GM23248 (cell line): ENCODE measurements around the gene GSAP. TPM values are rescaled to one million over a fixed set of nuclear protein-coding genes. Genes with fewer than 3 reads are reported as not detected.

Source experiments
- DNase-seq: peaks from one replicate; pipeline ENCODE4 v3.0.0-alpha.2; 2015
- H2AFZ ChIP-seq: fragments of 200-600 bp; sonication (generic); 2 replicates; pipeline ENCODE4 v1.6.1; 2016; ENCODE audit warnings: antibody characterized with exemption
- H3F3A ChIP-seq: fragments of 200-600 bp; sonication (generic); 2 replicates; pipeline ENCODE4 v1.6.1; 2016; ENCODE audit warnings: mild to moderate bottlenecking, antibody characterized with exemption, mixed run types; ENCODE audit not compliant: insufficient read depth
- H3K27ac ChIP-seq: fragments of 200-600 bp; sonication (generic); 2 replicates; pipeline ENCODE4 v1.5.1; 2016; ENCODE audit warnings: mild to moderate bottlenecking
- H3K27me3 ChIP-seq: fragments of 200-600 bp; sonication (generic); replicated peaks from 2 replicates; pipeline ENCODE4 v1.6.1; 2016; ENCODE audit warnings: mild to moderate bottlenecking; ENCODE audit not compliant: insufficient read depth
- H3K36me3 ChIP-seq: fragments of 200-600 bp; sonication (generic); 2 replicates; pipeline ENCODE4 v1.6.1; 2016; ENCODE audit warnings: low read depth, mild to moderate bottlenecking
- H3K4me1 ChIP-seq: fragments of 200-600 bp; sonication (generic); 2 replicates; pipeline ENCODE4 v1.6.1; 2016; ENCODE audit warnings: mild to moderate bottlenecking; ENCODE audit not compliant: insufficient read depth
- H3K4me2 ChIP-seq: fragments of 200-600 bp; sonication (generic); one replicate; pipeline ENCODE4 v1.6.1; 2016; ENCODE audit warnings: mild to moderate bottlenecking; ENCODE audit not compliant: unreplicated experiment
- H3K4me3 ChIP-seq: fragments of 200-600 bp; sonication (generic); 2 replicates; pipeline ENCODE4 v1.5.1; 2016; ENCODE audit warnings: mild to moderate bottlenecking
- H3K79me2 ChIP-seq: fragments of 200-600 bp; sonication (generic); 2 replicates; pipeline ENCODE4 v1.6.1; 2016; ENCODE audit warnings: mild to moderate bottlenecking; ENCODE audit not compliant: insufficient read depth
- H3K9ac ChIP-seq: fragments of 200-600 bp; sonication (generic); 2 replicates; pipeline ENCODE4 v1.6.1; 2016; ENCODE audit warnings: mild to moderate bottlenecking
- H3K9me2 ChIP-seq: fragments of 200-600 bp; sonication (generic); 2 replicates; pipeline ENCODE4 v1.6.1; 2016; ENCODE audit warnings: mixed run types, mild to moderate bottlenecking, moderate library complexity; ENCODE audit not compliant: insufficient read depth
- H3K9me3 ChIP-seq: fragments of 200-600 bp; sonication (generic); one replicate; pipeline ENCODE4 v1.6.1; 2017; ENCODE audit warnings: low read depth
- H4K20me1 ChIP-seq: fragments of 200-600 bp; sonication (generic); 2 replicates; pipeline ENCODE4 v1.6.0; 2016; ENCODE audit not compliant: insufficient read depth
- EZH2 ChIP-seq: fragments of 200-600 bp; sonication (generic); IDR thresholded peaks from 2 replicates; pipeline ENCODE4 v1.6.1; 2018; ENCODE audit warnings: antibody characterized with exemption, mild to moderate bottlenecking; ENCODE audit not compliant: insufficient read depth, poor library complexity, severe bottlenecking
- EZH2phosphoT487 ChIP-seq: fragments of 200-600 bp; sonication (generic); IDR thresholded peaks from 2 replicates; pipeline ENCODE4 v1.6.1; 2018; ENCODE audit warnings: antibody characterized with exemption, moderate library complexity, mild to moderate bottlenecking, low read depth; ENCODE audit not compliant: insufficient read depth
- WGBS, 2 experiments: methylation state at CpG; one replicate each; pipeline ENCODE4 v1.1.6; 2015 to 2017; ENCODE audit warnings: low lambda C conversion rate in 2 of 2, low coverage in 1 of 2; ENCODE audit errors: missing lambda C conversion rate in 2 of 2; 5-methylcytosine and 5-hydroxymethylcytosine counted together
- in situ Hi-C: fragments of 300-500 bp; cut with MboI; formaldehyde crosslinking; loops from 2 replicates; pipeline ENCODE4 v1.15.0; 2020
- polyA plus RNA-seq: library from polyadenylated mRNA; unstranded; fragments of >200 nt; fragmentation: Nextera tagmentation; extraction: Ambion mirVana; gene quantifications from 2 replicates; pipeline ENCODE4 v1.2.1, GENCODE V29; 2016
- total RNA-seq: library from RNA; depleted of rRNA; stranded (reverse); fragments of >200 nt; shearing (Covaris generic); gene quantifications from 2 replicates; pipeline ENCODE4 v1.2.3, GENCODE V29; 2014

Gene GSAP
- total and polyA plus RNA-seq, 2 experiments from 2014 or later: 4.2 to 4.3 TPM

- Histone ChIP-seq H3F3A (no peaks in the 10 kb centered on the region), H3K27ac (no peak overlapping the region), H3K9me2 (no peaks in the 10 kb centered on the region), H3K36me3 (no peaks in the 10 kb centered on the region), H3K79me2 (no peaks in the 10 kb centered on the region), H3K4me2 (no peak overlapping the region), H3K9ac (no peak overlapping the region), H4K20me1 (no peaks in the 10 kb centered on the region), H2AFZ (no peak overlapping the region), H3K4me3 (no peak overlapping the region), H3K9me3 (no peaks in the 10 kb centered on the region), H3K27me3 (no peaks in the 10 kb centered on the region), H3K4me1 (no peaks in the 10 kb centered on the region)
- in situ Hi-C loops: no loop called here
- DNase-seq: no peak
- 84 to 89% methylated on average over 5 of the region's 5 CpGs for WGBS, 2 experiments
- TF ChIP-seq EZH2phosphoT487 (no peak), EZH2 (no peak)
These were observed 144.4 kb downstream of the GSAP start for GRCh38 chr7:77271766-77272165.

- H3K79me2 ChIP-seq: no peaks in the 10 kb centered on the region
- no peaks in the 10 kb centered on the region for H3K27me3 ChIP-seq
- H3K36me3 ChIP-seq: no peaks in the 10 kb centered on the region
- no peak overlapping the region for H3K4me2 ChIP-seq
- H3K9me2 ChIP-seq: no peaks in the 10 kb centered on the region
- WGBS, 2 experiments: 51 to 52% methylated on average over 1 of the region's 1 CpG
- H2AFZ ChIP-seq: no peak overlapping the region
- in situ Hi-C loops: no loop called here
- H3K9me3 ChIP-seq: no peaks in the 10 kb centered on the region
- no peaks in the 10 kb centered on the region for H4K20me1 ChIP-seq
- no peak overlapping the region for H3K27ac ChIP-seq
- no peaks in the 10 kb centered on the region for H3K4me1 ChIP-seq
- H3K9ac ChIP-seq: no peak overlapping the region
- TF ChIP-seq EZH2 (no peak), EZH2phosphoT487 (no peak)
- H3K4me3 ChIP-seq: no peak overlapping the region
- no peaks in the 10 kb centered on the region for H3F3A ChIP-seq
- DNase-seq: no peak
These were observed 146.1 kb downstream of the GSAP start for GRCh38 chr7:77270094-77270480.

- no peak overlapping the region for H3K4me2 ChIP-seq
- no peak for DNase-seq
- H3K4me3 ChIP-seq: no peak overlapping the region
These were observed 146.6 kb downstream of the GSAP start for GRCh38 chr7:77269360-77270093.

GRCh38 chr7:77266291-77266794 is 149.8 kb downstream of the GSAP start:
- no peaks in the 10 kb centered on the region for H3K79me2 ChIP-seq
- no peaks in the 10 kb centered on the region for H3K4me1 ChIP-seq
- no peak overlapping the region for H3K27ac ChIP-seq
- no peaks in the 10 kb centered on the region for H3K9me2 ChIP-seq
- H3K27me3 ChIP-seq: no peaks in the 10 kb centered on the region
- no peaks in the 10 kb centered on the region for H4K20me1 ChIP-seq
- no peak for DNase-seq
- H3K36me3 ChIP-seq: no peaks in the 10 kb centered on the region
- 94 to 98% methylated on average over 2 of the region's 2 CpGs for WGBS, 2 experiments
- no peak overlapping the region for H3K4me3 ChIP-seq
- no peaks in the 10 kb centered on the region for H3K9me3 ChIP-seq
- H3K4me2 ChIP-seq: no peak overlapping the region
- in situ Hi-C loops: no loop called here
- H2AFZ ChIP-seq: no peak overlapping the region
- no peaks in the 10 kb centered on the region for H3F3A ChIP-seq
- no peak overlapping the region for H3K9ac ChIP-seq
- TF ChIP-seq EZH2 (no peak), EZH2phosphoT487 (no peak)

More at GRCh38 chr7:77269360-77270093, 146.6 kb downstream of the GSAP start:
- no peaks in the 10 kb centered on the region for H3K4me1 ChIP-seq
- no peaks in the 10 kb centered on the region for H3K9me2 ChIP-seq
- H4K20me1 ChIP-seq: no peaks in the 10 kb centered on the region
- H3K9me3 ChIP-seq: no peaks in the 10 kb centered on the region
- TF ChIP-seq EZH2phosphoT487 (no peak), EZH2 (no peak)
- H3K79me2 ChIP-seq: no peaks in the 10 kb centered on the region
- no peak overlapping the region for H3K27ac ChIP-seq
- H3F3A ChIP-seq: no peaks in the 10 kb centered on the region
- H3K9ac ChIP-seq: no peak overlapping the region
- 64 to 67% methylated on average over 4 of the region's 4 CpGs for WGBS, 2 experiments
- no peaks in the 10 kb centered on the region for H3K36me3 ChIP-seq
- no peaks in the 10 kb centered on the region for H3K27me3 ChIP-seq
- no peak overlapping the region for H2AFZ ChIP-seq
- in situ Hi-C loops: no loop called here
